GM23338 (cell line): Measurements from ENCODE around the gene ANKRD66.

Source experiments
- CREB1 ChIP-seq: fragments of 250-450 bp; sonication (Bioruptor Pico); IDR thresholded peaks from 2 replicates; pipeline ENCODE4 v1.5.0; 2020; ENCODE audit warnings: low read depth, mild to moderate bottlenecking, moderate library complexity
- EZH2 ChIP-seq: fragments of 200-600 bp; sonication (generic); IDR thresholded peaks from one replicate; pipeline ENCODE4 v1.8.0; 2017; ENCODE audit warnings: antibody characterized with exemption, mild to moderate bottlenecking, low read depth; ENCODE audit not compliant: unreplicated experiment
- EZH2phosphoT487 ChIP-seq: fragments of 200-600 bp; sonication (generic); IDR thresholded peaks from one replicate; pipeline ENCODE4 v1.8.1; 2018; ENCODE audit warnings: antibody characterized with exemption; ENCODE audit not compliant: unreplicated experiment
- JUNB ChIP-seq: IDR thresholded peaks from one replicate; pipeline ENCODE4 v1.6.1; 2016; ENCODE audit warnings: antibody characterized with exemption; ENCODE audit not compliant: unreplicated experiment
- POLR2AphosphoS5 ChIP-seq: IDR thresholded peaks from 2 replicates; pipeline ENCODE4 v1.6.1; 2016; ENCODE audit warnings: antibody characterized with exemption, low read depth
- REST ChIP-seq: IDR thresholded peaks from one replicate; pipeline ENCODE4 v1.6.1; 2018; ENCODE audit warnings: antibody characterized with exemption; ENCODE audit not compliant: unreplicated experiment
- STAT1 ChIP-seq: IDR thresholded peaks from one replicate; pipeline ENCODE4 v1.6.1; 2016; ENCODE audit warnings: antibody characterized with exemption; ENCODE audit not compliant: unreplicated experiment
- ZNF114 ChIP-seq: fragments of 250-450 bp; sonication (Bioruptor Pico); IDR thresholded peaks from 2 replicates; pipeline ENCODE4 v1.5.0; 2020; ENCODE audit warnings: mild to moderate bottlenecking, moderate library complexity
- ZNF331 ChIP-seq: fragments of 250-450 bp; sonication (Bioruptor Pico); IDR thresholded peaks from 2 replicates; pipeline ENCODE4 v1.5.0; 2020; ENCODE audit warnings: low read depth, mild to moderate bottlenecking, moderate library complexity
- TF ChIP-seq, protein P1 (sequence below), 2 experiments: fragments of 200-600 bp in 1 of 2; sonication (generic) in 1 of 2; conservative IDR thresholded peaks; 2 replicates each; pipeline versions ENCODE4 v1.5.1 to v1.6.1; 2016 to 2017; ENCODE audit warnings: antibody characterized with exemption in 2 of 2, low read depth in 2 of 2, mild to moderate bottlenecking in 2 of 2, moderate library complexity in 1 of 2
- TF ChIP-seq, protein P2 (sequence below): fragments of 250-450 bp; sonication (Bioruptor Pico); IDR thresholded peaks from 2 replicates; pipeline ENCODE4 v1.5.0; 2020; ENCODE audit warnings: mild to moderate bottlenecking, moderate library complexity
- TF ChIP-seq, protein P3 (sequence below): IDR thresholded peaks from 2 replicates; pipeline ENCODE4 v1.6.1; 2016; ENCODE audit warnings: antibody characterized with exemption

GRCh38 chr6:46795816-46796215 lies 49.1 kb downstream of the ANKRD66 start:
- TF ChIP-seq POLR2AphosphoS5 (no peak), EZH2 (no peak), REST (no peak), JUNB (no peak), EZH2phosphoT487 (no peak), ZNF331 (CRISPR knock-in tag) (no peak), CREB1 (no peak), STAT1 (no peak), ZNF114 (CRISPR knock-in tag) (no peak)
- TF ChIP-seq, protein P1, sequence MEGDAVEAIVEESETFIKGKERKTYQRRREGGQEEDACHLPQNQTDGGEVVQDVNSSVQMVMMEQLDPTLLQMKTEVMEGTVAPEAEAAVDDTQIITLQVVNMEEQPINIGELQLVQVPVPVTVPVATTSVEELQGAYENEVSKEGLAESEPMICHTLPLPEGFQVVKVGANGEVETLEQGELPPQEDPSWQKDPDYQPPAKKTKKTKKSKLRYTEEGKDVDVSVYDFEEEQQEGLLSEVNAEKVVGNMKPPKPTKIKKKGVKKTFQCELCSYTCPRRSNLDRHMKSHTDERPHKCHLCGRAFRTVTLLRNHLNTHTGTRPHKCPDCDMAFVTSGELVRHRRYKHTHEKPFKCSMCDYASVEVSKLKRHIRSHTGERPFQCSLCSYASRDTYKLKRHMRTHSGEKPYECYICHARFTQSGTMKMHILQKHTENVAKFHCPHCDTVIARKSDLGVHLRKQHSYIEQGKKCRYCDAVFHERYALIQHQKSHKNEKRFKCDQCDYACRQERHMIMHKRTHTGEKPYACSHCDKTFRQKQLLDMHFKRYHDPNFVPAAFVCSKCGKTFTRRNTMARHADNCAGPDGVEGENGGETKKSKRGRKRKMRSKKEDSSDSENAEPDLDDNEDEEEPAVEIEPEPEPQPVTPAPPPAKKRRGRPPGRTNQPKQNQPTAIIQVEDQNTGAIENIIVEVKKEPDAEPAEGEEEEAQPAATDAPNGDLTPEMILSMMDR (conservative IDR thresholded peaks at IDR 0.05; ENCODE audit: low read depth in 2 of 2) = no peak
- TF ChIP-seq, protein P2, sequence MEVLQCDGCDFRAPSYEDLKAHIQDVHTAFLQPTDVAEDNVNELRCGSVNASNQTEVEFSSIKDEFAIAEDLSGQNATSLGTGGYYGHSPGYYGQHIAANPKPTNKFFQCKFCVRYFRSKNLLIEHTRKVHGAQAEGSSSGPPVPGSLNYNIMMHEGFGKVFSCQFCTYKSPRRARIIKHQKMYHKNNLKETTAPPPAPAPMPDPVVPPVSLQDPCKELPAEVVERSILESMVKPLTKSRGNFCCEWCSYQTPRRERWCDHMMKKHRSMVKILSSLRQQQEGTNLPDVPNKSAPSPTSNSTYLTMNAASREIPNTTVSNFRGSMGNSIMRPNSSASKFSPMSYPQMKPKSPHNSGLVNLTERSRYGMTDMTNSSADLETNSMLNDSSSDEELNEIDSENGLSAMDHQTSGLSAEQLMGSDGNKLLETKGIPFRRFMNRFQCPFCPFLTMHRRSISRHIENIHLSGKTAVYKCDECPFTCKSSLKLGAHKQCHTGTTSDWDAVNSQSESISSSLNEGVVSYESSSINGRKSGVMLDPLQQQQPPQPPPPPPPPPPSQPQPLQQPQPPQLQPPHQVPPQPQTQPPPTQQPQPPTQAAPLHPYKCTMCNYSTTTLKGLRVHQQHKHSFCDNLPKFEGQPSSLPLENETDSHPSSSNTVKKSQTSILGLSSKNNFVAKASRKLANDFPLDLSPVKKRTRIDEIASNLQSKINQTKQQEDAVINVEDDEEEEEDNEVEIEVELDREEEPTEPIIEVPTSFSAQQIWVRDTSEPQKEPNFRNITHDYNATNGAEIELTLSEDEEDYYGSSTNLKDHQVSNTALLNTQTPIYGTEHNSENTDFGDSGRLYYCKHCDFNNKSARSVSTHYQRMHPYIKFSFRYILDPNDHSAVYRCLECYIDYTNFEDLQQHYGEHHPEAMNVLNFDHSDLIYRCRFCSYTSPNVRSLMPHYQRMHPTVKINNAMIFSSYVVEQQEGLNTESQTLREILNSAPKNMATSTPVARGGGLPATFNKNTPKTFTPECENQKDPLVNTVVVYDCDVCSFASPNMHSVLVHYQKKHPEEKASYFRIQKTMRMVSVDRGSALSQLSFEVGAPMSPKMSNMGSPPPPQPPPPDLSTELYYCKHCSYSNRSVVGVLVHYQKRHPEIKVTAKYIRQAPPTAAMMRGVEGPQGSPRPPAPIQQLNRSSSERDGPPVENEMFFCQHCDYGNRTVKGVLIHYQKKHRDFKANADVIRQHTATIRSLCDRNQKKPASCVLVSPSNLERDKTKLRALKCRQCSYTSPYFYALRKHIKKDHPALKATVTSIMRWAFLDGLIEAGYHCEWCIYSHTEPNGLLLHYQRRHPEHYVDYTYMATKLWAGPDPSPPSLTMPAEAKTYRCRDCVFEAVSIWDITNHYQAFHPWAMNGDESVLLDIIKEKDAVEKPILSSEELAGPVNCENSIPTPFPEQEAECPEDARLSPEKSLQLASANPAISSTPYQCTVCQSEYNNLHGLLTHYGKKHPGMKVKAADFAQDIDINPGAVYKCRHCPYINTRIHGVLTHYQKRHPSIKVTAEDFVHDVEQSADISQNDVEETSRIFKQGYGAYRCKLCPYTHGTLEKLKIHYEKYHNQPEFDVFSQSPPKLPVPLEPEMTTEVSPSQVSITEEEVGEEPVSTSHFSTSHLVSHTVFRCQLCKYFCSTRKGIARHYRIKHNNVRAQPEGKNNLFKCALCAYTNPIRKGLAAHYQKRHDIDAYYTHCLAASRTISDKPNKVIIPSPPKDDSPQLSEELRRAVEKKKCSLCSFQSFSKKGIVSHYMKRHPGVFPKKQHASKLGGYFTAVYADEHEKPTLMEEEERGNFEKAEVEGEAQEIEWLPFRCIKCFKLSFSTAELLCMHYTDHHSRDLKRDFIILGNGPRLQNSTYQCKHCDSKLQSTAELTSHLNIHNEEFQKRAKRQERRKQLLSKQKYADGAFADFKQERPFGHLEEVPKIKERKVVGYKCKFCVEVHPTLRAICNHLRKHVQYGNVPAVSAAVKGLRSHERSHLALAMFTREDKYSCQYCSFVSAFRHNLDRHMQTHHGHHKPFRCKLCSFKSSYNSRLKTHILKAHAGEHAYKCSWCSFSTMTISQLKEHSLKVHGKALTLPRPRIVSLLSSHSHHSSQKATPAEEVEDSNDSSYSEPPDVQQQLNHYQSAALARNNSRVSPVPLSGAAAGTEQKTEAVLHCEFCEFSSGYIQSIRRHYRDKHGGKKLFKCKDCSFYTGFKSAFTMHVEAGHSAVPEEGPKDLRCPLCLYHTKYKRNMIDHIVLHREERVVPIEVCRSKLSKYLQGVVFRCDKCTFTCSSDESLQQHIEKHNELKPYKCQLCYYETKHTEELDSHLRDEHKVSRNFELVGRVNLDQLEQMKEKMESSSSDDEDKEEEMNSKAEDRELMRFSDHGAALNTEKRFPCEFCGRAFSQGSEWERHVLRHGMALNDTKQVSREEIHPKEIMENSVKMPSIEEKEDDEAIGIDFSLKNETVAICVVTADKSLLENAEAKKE (CRISPR knock-in tag) = no peak
- TF ChIP-seq, protein P3, sequence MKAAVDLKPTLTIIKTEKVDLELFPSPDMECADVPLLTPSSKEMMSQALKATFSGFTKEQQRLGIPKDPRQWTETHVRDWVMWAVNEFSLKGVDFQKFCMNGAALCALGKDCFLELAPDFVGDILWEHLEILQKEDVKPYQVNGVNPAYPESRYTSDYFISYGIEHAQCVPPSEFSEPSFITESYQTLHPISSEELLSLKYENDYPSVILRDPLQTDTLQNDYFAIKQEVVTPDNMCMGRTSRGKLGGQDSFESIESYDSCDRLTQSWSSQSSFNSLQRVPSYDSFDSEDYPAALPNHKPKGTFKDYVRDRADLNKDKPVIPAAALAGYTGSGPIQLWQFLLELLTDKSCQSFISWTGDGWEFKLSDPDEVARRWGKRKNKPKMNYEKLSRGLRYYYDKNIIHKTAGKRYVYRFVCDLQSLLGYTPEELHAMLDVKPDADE = no peak
